Measurements from ENCODE around the gene PARD3B.

DNA sequence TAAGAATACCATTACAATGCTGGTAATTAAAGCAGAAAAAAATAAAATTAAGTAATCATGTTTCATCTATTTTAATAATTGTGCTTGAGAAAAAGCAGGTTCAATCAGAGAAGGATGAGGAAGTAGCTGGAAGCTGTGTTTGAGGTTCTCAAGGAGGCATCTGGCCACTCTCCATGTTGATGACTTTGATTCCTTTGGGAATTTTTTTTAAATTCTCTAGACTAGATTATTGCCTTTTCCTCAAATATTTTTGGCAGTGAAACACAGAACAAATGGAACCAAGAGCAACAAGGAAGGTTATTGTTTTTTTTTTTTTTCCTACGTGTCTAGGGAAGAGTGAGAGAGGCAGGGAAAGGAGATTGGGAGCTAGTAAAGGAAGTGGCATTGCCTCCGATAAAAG lies 1037.1 kb downstream of the PARD3B start:
- TF ChIP-seq, protein P1, sequence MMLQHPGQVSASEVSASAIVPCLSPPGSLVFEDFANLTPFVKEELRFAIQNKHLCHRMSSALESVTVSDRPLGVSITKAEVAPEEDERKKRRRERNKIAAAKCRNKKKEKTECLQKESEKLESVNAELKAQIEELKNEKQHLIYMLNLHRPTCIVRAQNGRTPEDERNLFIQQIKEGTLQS (IDR thresholded peaks at IDR 0.05; ENCODE audit: insufficient read depth, low read depth, low read length) = no peak
- no peak for TF ChIP-seq CEBPB (IDR thresholded peaks at IDR 0.05; ENCODE audit: low read depth, low read length)
- no peak for TF ChIP-seq POLR2AphosphoS5 (IDR thresholded peaks at IDR 0.05; ENCODE audit: low read depth, low read length)
- no peak for TF ChIP-seq FOSL1 (IDR thresholded peaks at IDR 0.05; ENCODE audit: insufficient read depth, low read depth, low read length)
- no peak for TF ChIP-seq ZNF274 (IDR thresholded peaks at IDR 0.05; ENCODE audit: borderline replicate concordance, extremely low read depth, low read length)
- TF ChIP-seq, protein P2, sequence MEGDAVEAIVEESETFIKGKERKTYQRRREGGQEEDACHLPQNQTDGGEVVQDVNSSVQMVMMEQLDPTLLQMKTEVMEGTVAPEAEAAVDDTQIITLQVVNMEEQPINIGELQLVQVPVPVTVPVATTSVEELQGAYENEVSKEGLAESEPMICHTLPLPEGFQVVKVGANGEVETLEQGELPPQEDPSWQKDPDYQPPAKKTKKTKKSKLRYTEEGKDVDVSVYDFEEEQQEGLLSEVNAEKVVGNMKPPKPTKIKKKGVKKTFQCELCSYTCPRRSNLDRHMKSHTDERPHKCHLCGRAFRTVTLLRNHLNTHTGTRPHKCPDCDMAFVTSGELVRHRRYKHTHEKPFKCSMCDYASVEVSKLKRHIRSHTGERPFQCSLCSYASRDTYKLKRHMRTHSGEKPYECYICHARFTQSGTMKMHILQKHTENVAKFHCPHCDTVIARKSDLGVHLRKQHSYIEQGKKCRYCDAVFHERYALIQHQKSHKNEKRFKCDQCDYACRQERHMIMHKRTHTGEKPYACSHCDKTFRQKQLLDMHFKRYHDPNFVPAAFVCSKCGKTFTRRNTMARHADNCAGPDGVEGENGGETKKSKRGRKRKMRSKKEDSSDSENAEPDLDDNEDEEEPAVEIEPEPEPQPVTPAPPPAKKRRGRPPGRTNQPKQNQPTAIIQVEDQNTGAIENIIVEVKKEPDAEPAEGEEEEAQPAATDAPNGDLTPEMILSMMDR (IDR thresholded peaks at IDR 0.05; ENCODE audit: control extremely low read depth in 1 of 3, insufficient read depth in 1 of 3, low read depth in 1 of 3, low read length in 3 of 3) = no peak
- no peak for TF ChIP-seq GABPA (IDR thresholded peaks at IDR 0.05; ENCODE audit: borderline replicate concordance, insufficient read depth, low read length)
- TF ChIP-seq JUND (IDR thresholded peaks at IDR 0.05; ENCODE audit: low read length) = no peak
- no peak for TF ChIP-seq CREB1 (IDR thresholded peaks at IDR 0.05)
- TF ChIP-seq RFX5 (IDR thresholded peaks at IDR 0.05; ENCODE audit: borderline replicate concordance, low read depth, low read length) = no peak
- TF ChIP-seq TBP (IDR thresholded peaks at IDR 0.05; ENCODE audit: low read depth, low read length) = no peak
- TF ChIP-seq POLR2A (IDR thresholded peaks at IDR 0.05; ENCODE audit: control extremely low read depth in 1 of 2, low read depth in 2 of 2, low read length in 2 of 2) = no peak

All from H1 (cell line).